ENCODE measurements around the gene B3GALNT2.
"Not testable (repeated sequence)": the region's sequence is repeated elsewhere in the genome, so short reads cannot be mapped to it uniquely, and the experiment has no call there.

Gene B3GALNT2

DNA sequence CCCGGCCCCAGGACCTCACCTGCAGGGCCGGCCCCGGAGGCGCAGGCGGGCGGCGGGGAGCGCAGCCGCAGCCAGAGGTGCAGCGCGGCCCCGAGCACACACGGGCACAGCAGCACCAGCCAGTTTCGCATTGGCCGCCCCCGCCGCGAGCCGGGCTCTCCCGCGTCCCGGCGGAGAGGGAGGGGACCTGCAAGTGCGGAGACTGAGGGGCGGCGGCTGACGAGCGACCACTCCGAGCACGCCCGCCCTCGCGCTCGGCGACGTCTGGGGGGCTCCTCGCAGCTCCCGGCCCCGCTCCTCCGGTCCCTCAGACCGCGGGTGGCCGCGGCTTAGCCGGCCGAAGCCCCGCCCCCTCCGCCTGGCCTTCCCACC, at the start of gene B3GALNT2:
B3GALNT2 (minus strand) TSS at position 331 of the 372 bp plus-strand sequence; CDS start at position 131, 200 bp downstream.
- no peak for DNase-seq

GRCh38 chr1:235553112-235553551, 48.9 kb upstream of the B3GALNT2 start:
- DNase-seq = no peak

DNA sequence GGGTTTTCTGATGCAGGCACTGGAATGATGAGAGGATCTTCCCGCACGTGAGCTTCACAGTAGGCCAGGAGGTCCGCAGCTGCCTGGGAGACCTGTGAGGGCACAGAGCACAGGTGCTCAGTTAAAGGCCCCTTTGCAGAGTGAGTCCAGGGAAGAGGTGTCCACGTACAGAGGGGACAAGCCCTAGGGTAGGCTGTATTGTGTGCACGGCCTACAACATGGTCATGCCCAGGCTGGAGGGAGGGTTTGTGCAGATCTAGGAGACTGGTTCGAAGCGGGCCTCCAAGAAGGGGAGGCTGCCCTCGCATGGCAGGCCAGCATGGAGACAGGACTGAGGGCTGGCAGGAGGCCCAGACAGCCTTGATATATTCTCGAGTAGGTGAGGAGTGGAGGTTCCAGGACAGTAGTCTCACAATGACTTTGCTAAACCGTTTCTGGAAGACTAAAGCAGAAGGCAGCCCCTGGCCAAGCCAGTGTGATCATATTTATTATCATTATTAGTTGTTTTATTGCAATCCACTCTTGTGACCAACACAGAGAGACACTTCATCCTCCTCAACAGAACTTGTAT, 48.0 kb upstream of the B3GALNT2 start:
- DNase-seq = no peak

- DNase-seq = no peak
Measured at GRCh38 chr1:235549351-235550139, 45.3 kb upstream of the B3GALNT2 start.

DNA sequence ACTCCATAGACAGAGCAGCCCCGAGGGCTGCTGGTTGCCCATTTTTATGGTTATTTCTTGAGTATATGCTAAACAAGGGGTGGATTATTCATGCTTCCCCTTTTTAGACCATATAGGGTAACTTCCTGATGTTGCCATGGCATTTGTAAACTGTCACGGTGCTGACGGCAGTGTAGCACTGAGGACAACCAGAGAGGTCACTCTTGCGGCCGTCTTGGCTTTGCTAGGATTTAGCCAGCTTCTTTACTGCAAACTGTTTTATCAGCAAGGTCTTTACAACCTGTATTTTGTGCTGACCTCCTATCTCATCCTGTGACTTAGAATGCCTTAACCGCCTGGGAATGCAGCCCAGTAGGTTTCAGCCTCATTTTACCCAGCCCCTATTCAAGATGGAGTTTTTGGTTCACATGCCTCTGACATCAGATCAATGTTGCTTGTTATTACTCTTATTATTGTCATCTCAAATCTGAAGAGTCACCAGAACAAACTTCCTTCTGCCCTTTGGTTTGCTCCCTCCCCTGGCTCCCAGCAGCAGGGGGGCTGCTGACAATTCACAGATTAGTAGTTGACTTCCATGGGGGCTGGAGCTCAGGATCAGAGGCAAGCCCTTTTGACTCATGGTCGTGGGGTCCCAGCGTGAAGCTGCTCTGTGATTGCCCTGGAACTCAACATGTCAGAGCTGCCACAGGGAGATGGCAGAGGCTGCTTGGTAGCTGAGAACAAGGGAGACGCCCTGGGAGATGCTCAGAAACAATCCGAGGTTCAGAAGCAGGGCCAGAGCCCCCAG, 42.3 kb upstream of the B3GALNT2 start:
- not testable (repeated sequence) for DNase-seq

- no peak for DNase-seq
Measured at GRCh38 chr1:235545292-235545930, 41.2 kb upstream of the B3GALNT2 start.

- not testable (repeated sequence) for DNase-seq
Measured at GRCh38 chr1:235542845-235543244, 38.6 kb upstream of the B3GALNT2 start.

- DNase-seq = no peak
Measured at GRCh38 chr1:235533476-235534168, 29.4 kb upstream of the B3GALNT2 start.

GRCh38 chr1:235532360-235532759, 28.1 kb upstream of the B3GALNT2 start:
- DNase-seq = no peak

- DNase-seq = no peak
Measured at GRCh38 chr1:235527196-235527814, 23.1 kb upstream of the B3GALNT2 start.

DNA sequence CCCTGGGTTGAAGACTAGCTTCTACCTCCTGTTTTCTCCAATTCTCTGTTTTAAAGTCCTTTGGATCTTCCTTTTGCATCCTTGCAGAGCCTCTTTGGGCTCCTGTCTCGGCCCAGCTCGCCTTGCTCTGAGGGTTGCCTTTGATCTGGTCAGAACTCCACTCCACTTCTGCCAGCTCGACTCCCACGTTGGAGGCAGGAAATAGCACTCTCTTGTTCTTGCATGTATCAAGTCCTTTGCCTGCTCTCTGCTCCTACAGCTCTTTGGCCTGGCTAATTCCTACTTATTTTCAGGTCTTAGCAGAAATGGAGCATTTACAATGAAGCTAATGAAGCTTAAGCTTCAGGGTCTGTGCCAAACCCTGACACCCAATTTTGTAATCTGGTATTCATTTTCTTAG, 21.1 kb upstream of the B3GALNT2 start:
- DNase-seq = no peak

- no peak for DNase-seq
Measured at GRCh38 chr1:235516862-235517446, 12.7 kb upstream of the B3GALNT2 start.

- DNase-seq = no peak
Measured at GRCh38 chr1:235515844-235516512, 11.7 kb upstream of the B3GALNT2 start.

DNA sequence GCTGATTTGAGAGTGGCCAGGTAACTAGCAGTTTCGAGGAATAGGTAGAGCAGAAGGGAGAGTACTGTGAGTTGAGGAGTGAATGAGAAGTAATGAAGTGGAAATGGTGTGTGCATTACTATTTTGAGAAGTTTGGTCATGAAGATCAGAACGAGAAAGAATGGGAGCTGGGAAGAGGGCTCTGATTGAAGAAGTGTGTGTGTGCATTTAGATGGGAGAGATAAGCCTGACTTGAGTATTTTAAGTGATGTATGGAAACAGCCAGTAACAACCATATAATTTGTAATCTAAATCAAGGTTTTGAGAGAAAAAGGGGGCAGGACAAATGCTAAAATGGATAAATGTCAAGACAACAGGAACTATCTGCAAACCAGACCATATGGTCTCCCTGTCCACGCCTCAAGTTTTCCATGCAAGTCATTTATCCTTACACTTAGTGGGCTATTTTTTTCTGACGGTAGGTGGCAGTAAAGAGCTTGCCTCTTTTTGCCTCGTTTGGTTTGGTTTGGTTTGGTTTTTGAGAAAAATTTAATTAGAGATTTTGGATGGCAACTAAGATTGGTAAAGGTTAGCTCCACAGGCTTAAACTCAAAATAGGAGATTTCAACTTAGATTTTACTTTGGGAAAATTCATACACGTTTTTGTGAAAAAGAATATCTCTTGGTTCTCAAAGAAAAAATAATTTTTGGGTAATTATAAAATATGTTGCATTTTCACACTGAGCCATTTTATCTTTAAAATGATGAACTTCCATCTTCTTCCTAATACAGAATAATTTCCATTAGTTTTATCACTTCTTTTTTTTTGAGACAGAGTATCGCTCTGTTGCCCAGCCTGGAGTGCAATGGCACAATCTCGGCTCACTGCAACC, 9.5 kb upstream of the B3GALNT2 start:
- peak; percentile 63 to 78 for DNase-seq

DNA sequence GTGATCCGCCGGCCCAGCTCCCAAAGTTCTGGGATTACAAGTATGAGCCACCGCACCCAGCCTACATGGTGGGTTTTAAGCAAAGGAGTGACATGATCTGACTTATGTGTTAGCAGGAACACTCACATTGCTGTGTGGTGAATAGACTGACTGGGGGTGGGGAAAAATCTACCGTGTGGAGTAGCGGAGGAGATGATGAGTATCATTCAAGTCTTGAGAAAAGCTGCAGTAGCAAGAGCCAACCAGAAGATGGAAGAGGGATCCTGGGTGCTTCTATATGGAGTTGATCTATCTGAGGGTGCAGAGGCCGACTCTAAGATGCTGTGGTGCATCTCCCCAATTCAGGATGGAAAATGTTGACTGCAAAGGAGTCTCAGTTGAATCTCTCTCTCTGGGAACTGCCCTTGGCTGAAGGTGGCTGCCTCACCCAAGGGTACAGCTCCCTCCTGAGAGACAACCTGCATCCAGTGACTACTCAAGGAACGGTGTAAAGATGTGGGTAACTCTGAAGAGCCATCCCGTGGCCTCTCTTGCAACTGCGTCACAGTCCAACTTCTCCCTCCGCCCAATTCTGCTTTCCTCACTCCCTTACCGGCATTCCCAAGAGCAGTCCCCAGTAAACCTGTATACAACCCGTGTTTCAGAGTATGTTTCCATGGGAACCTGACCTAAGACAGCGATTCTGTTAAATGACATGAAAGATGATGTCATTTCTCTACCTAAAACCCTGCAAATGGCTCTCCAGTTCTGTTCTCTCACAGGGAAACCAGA, 7.4 kb upstream of the B3GALNT2 start:
- peak in 1 of 2 experiments; percentile 17 for DNase-seq

GRCh38 chr1:235510823-235511222, 6.6 kb upstream of the B3GALNT2 start:
- DNase-seq = no peak

- DNase-seq = no peak
Measured at GRCh38 chr1:235507623-235508022, 3.4 kb upstream of the B3GALNT2 start.

- peak; percentile 98 for DNase-seq
Measured at GRCh38 chr1:235504494-235505222, 406 bp upstream of the B3GALNT2 start.

Measured in NCI-H524 (cell line).